ENCODE measurements around the gene CDKAL1. TPM values are rescaled to one million over a fixed set of nuclear protein-coding genes. Genes with fewer than 3 reads are reported as not detected.

CDKAL1 gene
- total and polyA plus RNA-seq, 10 of the 15 experiments (the other 5 are each of a cell fraction or from before 2014, with no cell fraction given) = 10.7 to 26.9 (median 17.3) TPM

DNA sequence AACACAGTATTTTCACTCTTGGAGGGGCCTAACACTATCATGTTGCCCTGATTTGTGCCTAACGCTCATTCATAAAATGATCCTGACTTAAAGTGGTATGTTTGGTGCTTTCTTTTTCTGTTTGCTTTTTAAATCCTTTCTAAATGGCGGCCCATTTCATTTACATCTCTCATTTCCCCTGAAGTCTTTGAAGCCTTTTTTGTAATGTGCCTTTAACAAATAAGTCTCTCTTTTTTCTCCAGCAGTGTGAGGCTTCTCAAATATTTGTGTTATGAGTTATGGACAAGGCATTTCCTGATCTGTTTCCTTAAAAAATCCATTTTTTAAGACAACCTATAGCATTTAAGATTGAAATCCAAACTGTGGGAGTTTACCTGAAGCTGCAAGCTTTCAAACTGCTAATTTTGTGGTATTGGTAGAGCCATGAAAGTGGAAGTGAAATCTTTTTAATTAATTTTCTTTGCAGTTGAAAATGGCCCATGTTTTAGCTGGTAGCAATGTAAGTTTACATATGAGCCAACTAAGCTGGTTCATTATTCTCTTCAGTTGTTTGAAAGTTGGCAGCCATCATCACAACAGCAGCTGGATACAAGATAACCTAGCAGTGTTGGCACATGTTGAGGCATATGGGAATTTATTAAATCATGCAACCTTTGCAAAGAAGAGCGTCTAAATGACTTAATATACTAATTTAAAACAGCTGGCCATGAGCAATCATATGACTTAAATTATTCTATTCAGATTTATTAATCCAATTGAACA is 469.7 kb downstream of the CDKAL1 start (continued):
- TF ChIP-seq, protein P1, sequence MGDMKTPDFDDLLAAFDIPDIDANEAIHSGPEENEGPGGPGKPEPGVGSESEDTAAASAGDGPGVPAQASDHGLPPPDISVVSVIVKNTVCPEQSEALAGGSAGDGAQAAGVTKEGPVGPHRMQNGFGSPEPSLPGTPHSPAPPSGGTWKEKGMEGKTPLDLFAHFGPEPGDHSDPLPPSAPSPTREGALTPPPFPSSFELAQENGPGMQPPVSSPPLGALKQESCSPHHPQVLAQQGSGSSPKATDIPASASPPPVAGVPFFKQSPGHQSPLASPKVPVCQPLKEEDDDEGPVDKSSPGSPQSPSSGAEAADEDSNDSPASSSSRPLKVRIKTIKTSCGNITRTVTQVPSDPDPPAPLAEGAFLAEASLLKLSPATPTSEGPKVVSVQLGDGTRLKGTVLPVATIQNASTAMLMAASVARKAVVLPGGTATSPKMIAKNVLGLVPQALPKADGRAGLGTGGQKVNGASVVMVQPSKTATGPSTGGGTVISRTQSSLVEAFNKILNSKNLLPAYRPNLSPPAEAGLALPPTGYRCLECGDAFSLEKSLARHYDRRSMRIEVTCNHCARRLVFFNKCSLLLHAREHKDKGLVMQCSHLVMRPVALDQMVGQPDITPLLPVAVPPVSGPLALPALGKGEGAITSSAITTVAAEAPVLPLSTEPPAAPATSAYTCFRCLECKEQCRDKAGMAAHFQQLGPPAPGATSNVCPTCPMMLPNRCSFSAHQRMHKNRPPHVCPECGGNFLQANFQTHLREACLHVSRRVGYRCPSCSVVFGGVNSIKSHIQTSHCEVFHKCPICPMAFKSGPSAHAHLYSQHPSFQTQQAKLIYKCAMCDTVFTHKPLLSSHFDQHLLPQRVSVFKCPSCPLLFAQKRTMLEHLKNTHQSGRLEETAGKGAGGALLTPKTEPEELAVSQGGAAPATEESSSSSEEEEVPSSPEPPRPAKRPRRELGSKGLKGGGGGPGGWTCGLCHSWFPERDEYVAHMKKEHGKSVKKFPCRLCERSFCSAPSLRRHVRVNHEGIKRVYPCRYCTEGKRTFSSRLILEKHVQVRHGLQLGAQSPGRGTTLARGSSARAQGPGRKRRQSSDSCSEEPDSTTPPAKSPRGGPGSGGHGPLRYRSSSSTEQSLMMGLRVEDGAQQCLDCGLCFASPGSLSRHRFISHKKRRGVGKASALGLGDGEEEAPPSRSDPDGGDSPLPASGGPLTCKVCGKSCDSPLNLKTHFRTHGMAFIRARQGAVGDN (IDR thresholded peaks at IDR 0.05) = peak; percentile 64
- TF ChIP-seq, protein P2, sequence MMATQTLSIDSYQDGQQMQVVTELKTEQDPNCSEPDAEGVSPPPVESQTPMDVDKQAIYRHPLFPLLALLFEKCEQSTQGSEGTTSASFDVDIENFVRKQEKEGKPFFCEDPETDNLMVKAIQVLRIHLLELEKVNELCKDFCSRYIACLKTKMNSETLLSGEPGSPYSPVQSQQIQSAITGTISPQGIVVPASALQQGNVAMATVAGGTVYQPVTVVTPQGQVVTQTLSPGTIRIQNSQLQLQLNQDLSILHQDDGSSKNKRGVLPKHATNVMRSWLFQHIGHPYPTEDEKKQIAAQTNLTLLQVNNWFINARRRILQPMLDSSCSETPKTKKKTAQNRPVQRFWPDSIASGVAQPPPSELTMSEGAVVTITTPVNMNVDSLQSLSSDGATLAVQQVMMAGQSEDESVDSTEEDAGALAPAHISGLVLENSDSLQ (IDR thresholded peaks at IDR 0.05) = no peak
- peak; percentile 94 for TF ChIP-seq DPF2 (IDR thresholded peaks at IDR 0.05)
- TF ChIP-seq ATF7 (IDR thresholded peaks at IDR 0.05; ENCODE audit: low read depth) = peak; percentile 58
- TF ChIP-seq POU2F2 (IDR thresholded peaks at IDR 0.05; ENCODE audit: borderline replicate concordance, low read depth, low read length) = no peak
- TF ChIP-seq GABPA (IDR thresholded peaks at IDR 0.05; ENCODE audit: low read depth) = 0 out of 2 replicates have a peak, but pooled peaks have one; percentile 20
- TF ChIP-seq, protein P3, sequence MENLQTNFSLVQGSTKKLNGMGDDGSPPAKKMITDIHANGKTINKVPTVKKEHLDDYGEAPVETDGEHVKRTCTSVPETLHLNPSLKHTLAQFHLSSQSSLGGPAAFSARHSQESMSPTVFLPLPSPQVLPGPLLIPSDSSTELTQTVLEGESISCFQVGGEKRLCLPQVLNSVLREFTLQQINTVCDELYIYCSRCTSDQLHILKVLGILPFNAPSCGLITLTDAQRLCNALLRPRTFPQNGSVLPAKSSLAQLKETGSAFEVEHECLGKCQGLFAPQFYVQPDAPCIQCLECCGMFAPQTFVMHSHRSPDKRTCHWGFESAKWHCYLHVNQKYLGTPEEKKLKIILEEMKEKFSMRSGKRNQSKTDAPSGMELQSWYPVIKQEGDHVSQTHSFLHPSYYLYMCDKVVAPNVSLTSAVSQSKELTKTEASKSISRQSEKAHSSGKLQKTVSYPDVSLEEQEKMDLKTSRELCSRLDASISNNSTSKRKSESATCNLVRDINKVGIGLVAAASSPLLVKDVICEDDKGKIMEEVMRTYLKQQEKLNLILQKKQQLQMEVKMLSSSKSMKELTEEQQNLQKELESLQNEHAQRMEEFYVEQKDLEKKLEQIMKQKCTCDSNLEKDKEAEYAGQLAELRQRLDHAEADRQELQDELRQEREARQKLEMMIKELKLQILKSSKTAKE (IDR thresholded peaks at IDR 0.05; ENCODE audit: low read depth, poor library complexity, severe bottlenecking) = peak; percentile 78
- TF ChIP-seq, protein P4, sequence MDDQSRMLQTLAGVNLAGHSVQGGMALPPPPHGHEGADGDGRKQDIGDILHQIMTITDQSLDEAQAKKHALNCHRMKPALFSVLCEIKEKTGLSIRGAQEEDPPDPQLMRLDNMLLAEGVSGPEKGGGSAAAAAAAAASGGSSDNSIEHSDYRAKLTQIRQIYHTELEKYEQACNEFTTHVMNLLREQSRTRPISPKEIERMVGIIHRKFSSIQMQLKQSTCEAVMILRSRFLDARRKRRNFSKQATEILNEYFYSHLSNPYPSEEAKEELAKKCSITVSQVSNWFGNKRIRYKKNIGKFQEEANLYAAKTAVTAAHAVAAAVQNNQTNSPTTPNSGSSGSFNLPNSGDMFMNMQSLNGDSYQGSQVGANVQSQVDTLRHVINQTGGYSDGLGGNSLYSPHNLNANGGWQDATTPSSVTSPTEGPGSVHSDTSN (IDR thresholded peaks at IDR 0.05; ENCODE audit: insufficient replicate concordance, low read depth, low read length) = no peak
- TF ChIP-seq NBN (IDR thresholded peaks at IDR 0.05) = peak; percentile 63
- TF ChIP-seq, protein P5, sequence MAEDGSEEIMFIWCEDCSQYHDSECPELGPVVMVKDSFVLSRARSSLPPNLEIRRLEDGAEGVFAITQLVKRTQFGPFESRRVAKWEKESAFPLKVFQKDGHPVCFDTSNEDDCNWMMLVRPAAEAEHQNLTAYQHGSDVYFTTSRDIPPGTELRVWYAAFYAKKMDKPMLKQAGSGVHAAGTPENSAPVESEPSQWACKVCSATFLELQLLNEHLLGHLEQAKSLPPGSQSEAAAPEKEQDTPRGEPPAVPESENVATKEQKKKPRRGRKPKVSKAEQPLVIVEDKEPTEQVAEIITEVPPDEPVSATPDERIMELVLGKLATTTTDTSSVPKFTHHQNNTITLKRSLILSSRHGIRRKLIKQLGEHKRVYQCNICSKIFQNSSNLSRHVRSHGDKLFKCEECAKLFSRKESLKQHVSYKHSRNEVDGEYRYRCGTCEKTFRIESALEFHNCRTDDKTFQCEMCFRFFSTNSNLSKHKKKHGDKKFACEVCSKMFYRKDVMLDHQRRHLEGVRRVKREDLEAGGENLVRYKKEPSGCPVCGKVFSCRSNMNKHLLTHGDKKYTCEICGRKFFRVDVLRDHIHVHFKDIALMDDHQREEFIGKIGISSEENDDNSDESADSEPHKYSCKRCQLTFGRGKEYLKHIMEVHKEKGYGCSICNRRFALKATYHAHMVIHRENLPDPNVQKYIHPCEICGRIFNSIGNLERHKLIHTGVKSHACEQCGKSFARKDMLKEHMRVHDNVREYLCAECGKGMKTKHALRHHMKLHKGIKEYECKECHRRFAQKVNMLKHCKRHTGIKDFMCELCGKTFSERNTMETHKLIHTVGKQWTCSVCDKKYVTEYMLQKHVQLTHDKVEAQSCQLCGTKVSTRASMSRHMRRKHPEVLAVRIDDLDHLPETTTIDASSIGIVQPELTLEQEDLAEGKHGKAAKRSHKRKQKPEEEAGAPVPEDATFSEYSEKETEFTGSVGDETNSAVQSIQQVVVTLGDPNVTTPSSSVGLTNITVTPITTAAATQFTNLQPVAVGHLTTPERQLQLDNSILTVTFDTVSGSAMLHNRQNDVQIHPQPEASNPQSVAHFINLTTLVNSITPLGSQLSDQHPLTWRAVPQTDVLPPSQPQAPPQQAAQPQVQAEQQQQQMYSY (CRISPR knock-in tag; IDR thresholded peaks at IDR 0.05) = no peak
- TF ChIP-seq NFIC (IDR thresholded peaks at IDR 0.05; ENCODE audit: low read depth, low read length) = peak; percentile 63
- TF ChIP-seq SPI1 (IDR thresholded peaks at IDR 0.05; ENCODE audit: borderline replicate concordance, insufficient read depth, low read depth, low read length) = peak; percentile 81
